Coronary artery (tissue), 2 donors: ENCODE data around the gene HSPA12A.
A peak's percentile ranks its signal among the peaks of the same experiment; 100 is the strongest.

Experiments
- DNase-seq: peaks from one replicate; pipeline ENCODE4 v3.0.0-alpha.2; 2017; ENCODE audit warnings: low spot score
- H3K27ac ChIP-seq, 2 donors: fragments of 200-600 bp; sonication (generic); one replicate each; pipeline ENCODE4 v1.5.1; 2016 to 2019
- H3K4me3 ChIP-seq: fragments of 200-600 bp; sonication (generic); 2 replicates; pipeline ENCODE4 v1.5.1; 2016; ENCODE audit warnings: mild to moderate bottlenecking, moderate library complexity
- TF ChIP-seq, protein P1 (sequence below): fragments of 200-600 bp; sonication (generic); IDR thresholded peaks from one replicate; pipeline ENCODE4 v1.5.1; 2019; ENCODE audit warnings: antibody characterized with exemption

HSPA12A gene

DNA sequence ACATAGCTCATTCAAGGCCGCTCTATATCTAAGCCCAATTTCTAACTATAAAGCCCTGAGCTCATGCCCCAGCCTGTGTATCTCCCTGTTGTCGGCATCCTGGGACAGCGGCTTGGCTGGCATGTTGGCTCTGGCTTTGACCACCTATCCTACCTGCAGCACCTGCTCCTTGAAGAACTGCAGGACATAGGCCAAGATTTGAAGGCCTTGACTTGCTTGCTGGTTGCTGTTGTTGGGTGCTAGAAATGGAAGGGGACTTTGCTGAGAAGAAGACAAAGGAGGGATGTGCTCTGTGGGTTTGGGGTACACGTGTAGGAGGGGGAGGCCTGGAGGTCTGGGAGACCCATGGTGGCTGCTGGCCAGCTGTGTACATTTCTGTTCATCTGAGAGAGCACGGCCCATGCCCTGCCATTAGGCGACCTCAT is 110.5 kb downstream of the HSPA12A start:
- no peak overlapping the region for H3K27ac ChIP-seq
- TF ChIP-seq, protein P1, sequence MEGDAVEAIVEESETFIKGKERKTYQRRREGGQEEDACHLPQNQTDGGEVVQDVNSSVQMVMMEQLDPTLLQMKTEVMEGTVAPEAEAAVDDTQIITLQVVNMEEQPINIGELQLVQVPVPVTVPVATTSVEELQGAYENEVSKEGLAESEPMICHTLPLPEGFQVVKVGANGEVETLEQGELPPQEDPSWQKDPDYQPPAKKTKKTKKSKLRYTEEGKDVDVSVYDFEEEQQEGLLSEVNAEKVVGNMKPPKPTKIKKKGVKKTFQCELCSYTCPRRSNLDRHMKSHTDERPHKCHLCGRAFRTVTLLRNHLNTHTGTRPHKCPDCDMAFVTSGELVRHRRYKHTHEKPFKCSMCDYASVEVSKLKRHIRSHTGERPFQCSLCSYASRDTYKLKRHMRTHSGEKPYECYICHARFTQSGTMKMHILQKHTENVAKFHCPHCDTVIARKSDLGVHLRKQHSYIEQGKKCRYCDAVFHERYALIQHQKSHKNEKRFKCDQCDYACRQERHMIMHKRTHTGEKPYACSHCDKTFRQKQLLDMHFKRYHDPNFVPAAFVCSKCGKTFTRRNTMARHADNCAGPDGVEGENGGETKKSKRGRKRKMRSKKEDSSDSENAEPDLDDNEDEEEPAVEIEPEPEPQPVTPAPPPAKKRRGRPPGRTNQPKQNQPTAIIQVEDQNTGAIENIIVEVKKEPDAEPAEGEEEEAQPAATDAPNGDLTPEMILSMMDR: no peak
- no peak for DNase-seq
- no peak overlapping the region for H3K4me3 ChIP-seq

DNA sequence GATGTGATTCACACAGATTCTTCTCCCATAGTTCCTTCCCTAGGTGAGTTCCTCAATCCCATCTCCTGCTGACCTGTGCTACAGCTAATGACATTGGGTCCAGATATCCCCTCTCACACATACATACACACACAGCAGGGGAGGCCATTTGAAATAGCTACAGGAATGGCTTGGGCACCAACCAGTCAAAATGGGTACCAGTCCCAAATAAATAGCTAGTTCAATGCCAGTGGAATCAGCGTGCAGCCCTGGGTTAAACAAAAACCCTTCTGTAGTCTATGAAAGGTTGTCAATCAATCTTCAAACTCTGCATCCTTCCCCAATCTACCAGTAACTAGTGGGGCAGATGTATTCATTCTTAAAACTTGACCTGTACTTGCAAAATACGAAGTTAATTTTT is 112.3 kb downstream of the HSPA12A start:
- no peak overlapping the region for H3K27ac ChIP-seq
- DNase-seq: no peak
- no peak overlapping the region for H3K4me3 ChIP-seq
- TF ChIP-seq, protein P1: no peak

DNA sequence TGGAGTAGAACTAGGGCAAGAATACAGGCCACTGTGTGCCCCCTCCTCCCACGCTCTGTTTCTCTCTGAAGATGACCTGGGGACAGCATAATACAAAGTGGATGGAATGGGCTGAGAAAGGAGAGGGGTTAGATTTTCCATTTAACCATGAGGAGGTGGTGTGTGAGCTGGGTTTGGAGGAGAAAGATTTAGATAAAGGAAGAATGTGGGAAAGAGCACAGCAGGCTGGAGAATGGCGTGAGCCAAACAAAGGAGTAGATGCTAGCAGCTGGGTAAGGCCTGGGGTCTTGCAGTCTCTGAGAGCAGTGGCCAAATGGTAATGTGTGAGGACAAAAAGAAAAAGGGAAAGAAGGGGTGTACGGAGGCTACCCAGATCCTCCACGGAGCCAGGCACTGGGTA is 113.0 kb downstream of the HSPA12A start:
- H3K4me3 ChIP-seq: no peak overlapping the region
- no peak for DNase-seq
- TF ChIP-seq, protein P1: no peak
- no peak overlapping the region for H3K27ac ChIP-seq

DNA sequence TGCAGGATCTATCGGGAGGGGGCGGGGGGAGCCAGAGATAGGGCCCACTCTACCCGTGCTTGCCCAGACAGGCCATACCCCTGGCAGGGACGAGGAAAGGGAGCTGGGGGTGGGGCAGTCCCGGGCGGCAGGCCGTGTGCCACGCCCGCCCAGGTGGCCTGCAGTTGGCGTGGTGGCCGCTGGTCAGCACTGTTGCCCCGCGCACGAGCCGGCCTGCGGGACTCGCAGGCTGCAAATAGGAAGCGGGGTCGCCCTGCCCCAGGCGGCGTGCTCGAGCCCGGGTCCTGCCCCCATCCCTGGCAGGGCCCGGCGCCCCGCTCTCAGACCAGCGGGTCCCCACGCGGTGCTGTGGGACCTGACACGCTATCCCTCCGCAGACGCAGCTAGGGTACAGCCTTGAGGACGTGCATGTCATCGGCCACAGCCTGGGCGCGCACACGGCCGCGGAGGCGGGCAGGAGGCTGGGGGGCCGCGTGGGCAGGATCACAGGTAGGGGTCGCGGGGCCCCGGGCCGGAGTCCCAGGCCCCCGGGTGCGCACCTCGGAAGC is 114.9 kb downstream of the HSPA12A start:
- TF ChIP-seq, protein P1: no peak
- peak overlapping the region; percentile 61 for H3K4me3 ChIP-seq
- no peak overlapping the region for H3K27ac ChIP-seq
- no peak for DNase-seq

DNA sequence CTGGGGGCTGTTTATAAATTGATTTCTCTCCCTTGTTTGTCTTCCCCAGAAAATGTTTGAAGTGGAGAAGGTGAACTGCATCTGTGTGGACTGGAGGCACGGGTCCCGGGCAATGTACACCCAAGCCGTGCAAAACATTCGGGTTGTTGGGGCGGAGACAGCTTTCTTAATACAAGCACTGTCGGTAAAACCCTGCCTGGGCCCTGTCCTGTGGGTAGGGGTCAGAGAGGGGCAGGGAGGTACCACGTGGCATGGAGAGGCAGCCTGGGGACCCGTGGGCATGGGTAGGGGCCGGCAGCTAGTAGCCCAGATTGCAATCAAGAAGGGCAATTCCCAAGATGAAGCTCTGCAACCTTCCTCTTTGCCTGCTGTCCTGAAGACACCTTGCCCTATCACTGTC is 115.6 kb downstream of the HSPA12A start:
- H3K4me3 ChIP-seq: no peak overlapping the region
- DNase-seq: no peak

DNA sequence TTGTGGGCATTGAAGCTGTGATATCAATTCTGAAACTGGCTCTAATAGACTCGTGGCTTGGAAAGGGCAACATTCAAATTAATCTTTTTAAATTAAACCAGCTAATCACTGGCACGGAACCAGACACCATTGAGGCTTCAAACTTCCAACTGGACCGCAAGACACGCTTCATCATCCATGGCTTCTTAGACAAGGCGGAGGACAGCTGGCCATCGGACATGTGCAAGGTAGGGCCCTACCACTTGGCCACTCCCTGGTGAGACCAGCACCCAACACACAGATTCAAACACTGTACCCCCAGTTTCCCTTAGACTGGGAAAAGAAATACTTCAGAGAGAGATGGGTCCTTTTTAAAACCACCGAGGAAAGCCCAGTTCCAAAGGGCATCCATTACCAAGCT is 116.5 kb downstream of the HSPA12A start:
- no peak overlapping the region for H3K27ac ChIP-seq
- TF ChIP-seq, protein P1: no peak
- no peak for DNase-seq
- no peak overlapping the region for H3K4me3 ChIP-seq

More for the DNA sequence above, 115.6 kb downstream of the HSPA12A start:
- TF ChIP-seq, protein P1: no peak
- no peak overlapping the region for H3K27ac ChIP-seq

DNA sequence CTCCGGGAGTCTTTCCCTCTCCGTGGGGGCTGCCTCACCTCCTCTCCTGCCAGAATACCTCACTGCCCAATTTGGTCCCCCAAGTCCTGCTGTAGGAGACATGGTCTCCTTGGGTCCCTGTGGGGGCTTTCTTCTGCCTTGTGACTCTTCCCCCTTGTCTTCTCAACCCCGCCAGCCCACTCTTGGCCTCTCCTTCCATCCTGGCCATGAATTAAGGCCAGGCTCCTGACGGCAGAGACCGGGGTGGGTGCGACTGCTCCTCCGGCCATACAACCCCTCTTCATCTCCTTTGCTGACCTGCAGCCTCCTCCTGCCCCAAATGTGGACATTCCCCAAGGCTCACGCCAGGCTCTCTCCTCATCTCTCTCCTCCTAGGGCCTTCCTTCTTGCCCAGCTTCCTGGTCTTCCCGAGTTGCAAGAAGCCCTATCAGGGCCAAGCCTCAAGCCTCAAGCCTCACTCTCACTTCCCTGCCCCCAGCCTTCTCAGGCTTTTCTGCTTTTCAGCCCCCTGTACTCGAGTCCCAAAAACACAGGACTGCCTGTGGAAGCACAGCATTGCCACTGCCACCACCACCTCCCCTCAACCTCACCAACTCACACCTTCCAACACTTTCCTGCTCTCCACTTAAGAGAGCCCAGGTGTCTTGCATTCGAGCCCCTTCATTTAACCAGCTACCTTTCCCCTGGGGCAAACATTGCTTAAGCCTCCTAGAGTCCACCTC is 120.3 kb downstream of the HSPA12A start:
- Histone ChIP-seq H3K4me3 (no peak overlapping the region), H3K27ac (no peak overlapping the region)
- TF ChIP-seq, protein P1: no peak
- no peak for DNase-seq
